Kidney (tissue), 14 donors: Measurements from ENCODE around the gene NR3C2. TPM values are rescaled to one million over a fixed set of nuclear protein-coding genes. Genes with fewer than 3 reads are reported as not detected.

Source experiments
- DNase-seq, 5 donors: peaks; one replicate each; pipeline ENCODE4 v3.0.0-alpha.2; 2013 to 2020
- FAIRE-seq: peaks from 2 replicates; lab custom pipeline; 2012; peaks lifted over from hg19 to GRCh38; lab: Jason Lieb, UNC
- H3K27ac ChIP-seq, 2 donors: one replicate each; pipeline ENCODE4 v1.7.0; 2013; ENCODE audit warnings: low read depth in 2 of 2, low read length in 2 of 2, inconsistent platforms in 1 of 2
- H3K27me3 ChIP-seq: one replicate; pipeline ENCODE4 v1.7.1; 2013; ENCODE audit warnings: low read length, inconsistent platforms; ENCODE audit not compliant: control insufficient read depth, insufficient read depth
- H3K36me3 ChIP-seq, 3 donors: one replicate each; pipeline versions ENCODE4 v1.7.0 to v1.7.1; 2013; ENCODE audit warnings: low read length in 3 of 3, control low read depth in 1 of 3, inconsistent platforms in 1 of 3; ENCODE audit not compliant: insufficient read depth in 3 of 3, control insufficient read depth in 2 of 3
- H3K4me1 ChIP-seq, 3 donors: one replicate each; pipeline versions ENCODE4 v1.7.0 to v1.7.1; 2013; ENCODE audit warnings: low read length in 3 of 3, inconsistent platforms in 1 of 3, low read depth in 1 of 3; ENCODE audit not compliant: control insufficient read depth in 2 of 3, insufficient read depth in 2 of 3
- H3K4me3 ChIP-seq, 3 donors: one replicate each; pipeline versions ENCODE4 v1.7.0 to v1.8.1; 2013; ENCODE audit warnings: low read length in 3 of 3, control low read depth in 1 of 3, inconsistent platforms in 1 of 3
- H3K9ac ChIP-seq, 3 donors: one replicate each; pipeline versions ENCODE4 v1.7.0 to v1.7.1; 2013; ENCODE audit warnings: low read length in 3 of 3, control low read depth in 1 of 3, inconsistent platforms in 1 of 3
- H3K9me3 ChIP-seq, 3 donors: one replicate each; pipeline versions ENCODE4 v1.7.0 to v1.7.1; 2013; ENCODE audit warnings: low read length in 3 of 3, control low read depth in 1 of 3, inconsistent platforms in 1 of 3; ENCODE audit not compliant: control insufficient read depth in 2 of 3, insufficient read depth in 1 of 3
- intact Hi-C: fragments of 100-400 bp; cut with DNase I; formaldehyde crosslinking; loops from one replicate; pipeline ENCODE4 v1.11.1; 2022
- polyA plus RNA-seq: library from polyadenylated mRNA; stranded (reverse); fragments of 350-450 nt; fragmentation: Illumina TruSeq; extraction: RNeasy Lipid Tissue Mini Kit (QIAGEN cat#74804); gene quantifications from one replicate; pipeline ENCODE4 v1.2.3, GENCODE V29; 2014; ENCODE audit warnings: low read depth, low replicate concordance; ENCODE audit not compliant: insufficient read depth
- total RNA-seq: library from RNA; stranded (reverse); fragmentation: NEBNext Ultra II Directional; extraction: Animal tissue kit (Norgen Biotek cat#: 25700); gene quantifications from one replicate; pipeline ENCODE4 v1.2.1, GENCODE V29; 2021
- TF ChIP-seq, protein P1 (sequence below): IDR thresholded peaks from 3 replicates; pipeline ENCODE4 v1.5.1; 2012; ENCODE audit warnings: mild to moderate bottlenecking, moderate library complexity, borderline replicate concordance; ENCODE audit not compliant: insufficient read depth; ENCODE audit errors: extremely low read depth
- donor health status: control.
- donor health status: control.
- donor health status: control.
- donor health status: control.
- donor health status: control.
- donor health status: DM: yes; HTN: yes; CAD: no.
- donor health status: Normal renal cell carcinoma (clear cell type).

Gene NR3C2
- total and polyA plus RNA-seq, 2 donors from 2014 or later: 8.7 to 43.4 TPM

DNA sequence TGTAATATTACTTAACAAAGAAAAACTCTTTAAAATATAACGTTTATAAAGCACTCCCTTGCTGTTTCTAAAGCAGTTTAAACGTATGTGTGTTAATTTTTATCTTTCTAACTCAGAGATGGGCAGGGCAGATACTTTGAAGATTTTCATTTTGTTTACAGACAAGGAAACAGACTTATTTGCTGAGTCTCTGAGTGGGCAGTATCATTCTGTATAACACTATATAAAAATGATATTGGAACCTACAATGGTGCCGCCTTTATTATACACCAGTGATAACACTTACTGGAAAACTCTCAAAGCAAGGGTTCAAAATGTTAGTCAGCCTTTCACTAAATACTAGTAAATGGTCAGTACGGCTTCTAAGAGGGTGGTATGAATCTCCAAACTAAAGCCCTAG lies 193.4 kb downstream of the NR3C2 start:
- no peak for DNase-seq
- intact Hi-C loops: no loop called here
- H3K27me3 ChIP-seq: no peaks in the 10 kb centered on the region
- no peak overlapping the region for H3K4me3 ChIP-seq
- TF ChIP-seq, protein P1, sequence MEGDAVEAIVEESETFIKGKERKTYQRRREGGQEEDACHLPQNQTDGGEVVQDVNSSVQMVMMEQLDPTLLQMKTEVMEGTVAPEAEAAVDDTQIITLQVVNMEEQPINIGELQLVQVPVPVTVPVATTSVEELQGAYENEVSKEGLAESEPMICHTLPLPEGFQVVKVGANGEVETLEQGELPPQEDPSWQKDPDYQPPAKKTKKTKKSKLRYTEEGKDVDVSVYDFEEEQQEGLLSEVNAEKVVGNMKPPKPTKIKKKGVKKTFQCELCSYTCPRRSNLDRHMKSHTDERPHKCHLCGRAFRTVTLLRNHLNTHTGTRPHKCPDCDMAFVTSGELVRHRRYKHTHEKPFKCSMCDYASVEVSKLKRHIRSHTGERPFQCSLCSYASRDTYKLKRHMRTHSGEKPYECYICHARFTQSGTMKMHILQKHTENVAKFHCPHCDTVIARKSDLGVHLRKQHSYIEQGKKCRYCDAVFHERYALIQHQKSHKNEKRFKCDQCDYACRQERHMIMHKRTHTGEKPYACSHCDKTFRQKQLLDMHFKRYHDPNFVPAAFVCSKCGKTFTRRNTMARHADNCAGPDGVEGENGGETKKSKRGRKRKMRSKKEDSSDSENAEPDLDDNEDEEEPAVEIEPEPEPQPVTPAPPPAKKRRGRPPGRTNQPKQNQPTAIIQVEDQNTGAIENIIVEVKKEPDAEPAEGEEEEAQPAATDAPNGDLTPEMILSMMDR: no peak
- H3K9me3 ChIP-seq: no peaks in the 10 kb centered on the region
- no peaks in the 10 kb centered on the region for H3K36me3 ChIP-seq
- H3K4me1 ChIP-seq: peaks cover 0 to 9% (median 6%) of the 10 kb centered on the region in 3 donors
- no peak for FAIRE-seq
- no peak overlapping the region for H3K9ac ChIP-seq
- no peak overlapping the region for H3K27ac ChIP-seq

DNA sequence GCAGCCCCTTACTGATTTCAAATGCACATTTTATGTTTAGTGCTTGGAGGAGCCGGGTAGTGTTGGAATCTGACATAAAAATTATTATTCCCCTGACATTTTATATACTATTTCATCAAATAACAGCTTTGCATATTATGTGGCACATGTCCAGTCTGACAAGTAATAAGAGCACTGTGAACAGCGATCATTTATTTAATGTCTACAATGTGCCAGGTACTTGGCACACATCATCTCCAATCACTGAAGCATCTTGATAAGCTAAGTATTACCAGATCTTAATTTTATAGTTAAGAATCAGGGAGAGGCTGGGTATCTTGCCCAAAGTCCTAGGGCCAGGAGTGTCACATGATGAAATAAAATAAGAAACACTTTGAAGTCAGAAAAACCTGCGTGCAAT lies 197.2 kb downstream of the NR3C2 start:
- Histone ChIP-seq H3K4me3 (no peak overlapping the region), H3K27ac (no peak overlapping the region), H3K27me3 (no peaks in the 10 kb centered on the region), H3K4me1 (peaks cover 0 to 8% (median 0%) of the 10 kb centered on the region in 3 donors), H3K9ac (no peak overlapping the region), H3K9me3 (no peaks in the 10 kb centered on the region), H3K36me3 (no peaks in the 10 kb centered on the region)
- FAIRE-seq (no peak), DNase-seq (no peak)
- TF ChIP-seq, protein P1: no peak
- intact Hi-C loops: no loop called here

DNA sequence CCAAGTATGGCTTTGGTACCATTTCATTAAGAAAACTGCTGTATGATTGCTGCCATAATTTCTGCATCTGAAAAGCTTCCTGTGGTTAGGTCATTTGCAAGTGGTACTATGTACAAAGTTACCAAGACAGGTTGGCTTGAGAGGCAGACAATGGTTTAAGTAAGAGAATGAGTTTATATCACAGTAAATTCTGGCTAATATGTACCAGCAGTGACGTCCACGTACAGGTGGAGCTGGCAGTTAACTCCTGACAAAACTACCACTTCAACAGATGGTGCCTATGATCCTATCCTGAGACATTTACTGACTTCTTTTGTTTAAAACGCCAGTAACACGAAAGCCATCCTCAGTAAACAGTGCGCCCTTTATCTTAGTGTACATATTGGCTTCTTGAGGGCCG lies 198.4 kb downstream of the NR3C2 start:
- FAIRE-seq (no peak), DNase-seq (no peak)
- TF ChIP-seq, protein P1: no peak

DNA sequence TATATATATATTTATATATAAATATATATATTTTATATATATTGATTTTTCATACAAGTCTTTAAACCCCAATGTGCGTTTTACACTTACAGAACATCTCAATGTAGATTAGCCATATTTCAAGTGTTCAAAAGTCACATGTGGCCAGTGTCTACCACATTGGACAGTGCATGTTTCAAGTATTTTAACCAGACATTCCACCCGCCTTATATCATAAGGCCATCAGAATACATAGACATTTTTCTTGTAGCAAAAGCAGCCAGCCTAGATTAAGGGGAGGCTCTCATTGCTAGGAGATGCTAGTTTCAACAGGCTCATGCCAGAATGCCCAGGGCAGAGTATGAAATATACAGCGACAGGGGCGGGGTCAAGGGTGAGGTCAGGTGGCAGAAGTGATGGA lies 202.0 kb downstream of the NR3C2 start:
- FAIRE-seq: no peak
- TF ChIP-seq, protein P1: no peak

More for the DNA sequence above, 198.4 kb downstream of the NR3C2 start:
- no peak overlapping the region for H3K4me3 ChIP-seq
- no peak overlapping the region for H3K27ac ChIP-seq
- no peak overlapping the region for H3K9ac ChIP-seq
- no peaks in the 10 kb centered on the region for H3K9me3 ChIP-seq
- intact Hi-C loops: no loop called here
- peaks cover 0 to 11% (median 0%) of the 10 kb centered on the region in 3 donors for H3K4me1 ChIP-seq
- no peaks in the 10 kb centered on the region for H3K36me3 ChIP-seq
- H3K27me3 ChIP-seq: no peaks in the 10 kb centered on the region

More for the DNA sequence above, 202.0 kb downstream of the NR3C2 start:
- Histone ChIP-seq H3K4me1 (peaks cover 0 to 7% (median 0%) of the 10 kb centered on the region in 3 donors), H3K27ac (no peak overlapping the region), H3K4me3 (no peak overlapping the region), H3K36me3 (no peaks in the 10 kb centered on the region), H3K9ac (no peak overlapping the region), H3K27me3 (no peaks in the 10 kb centered on the region), H3K9me3 (no peaks in the 10 kb centered on the region)
- no peak for DNase-seq
- intact Hi-C loops: no loop called here
